ENCODE measurements around the gene STIP1. TPM values are rescaled to one million over a fixed set of nuclear protein-coding genes. Genes with fewer than 3 reads are reported as not detected.

STIP1 gene
- total RNA-seq, 1 experiment from 2014 or later: 336 TPM

- Histone ChIP-seq H3K9me2 (ENCODE audit: insufficient read depth) (no peaks in the 10 kb centered on the region), H3K4me1 (ENCODE audit: control insufficient read depth in 1 of 2, insufficient read depth in 2 of 2, low read length in 2 of 2) (peaks cover 35 to 71% of the 10 kb centered on the region in 2 experiments), H3K27ac (ENCODE audit: low read depth, low read length) (peak overlapping the region; percentile 94), H3K4me2 (ENCODE audit: low read length) (peak overlapping the region; percentile 84), H3K27me3 (ENCODE audit: insufficient read depth, low read length) (no peaks in the 10 kb centered on the region), H3K79me2 (ENCODE audit: insufficient read depth, low read length) (peaks cover 48% of the 10 kb centered on the region), H2AFZ (ENCODE audit: low read depth, low read length, poor library complexity, severe bottlenecking) (no peak overlapping the region), H3K9ac (ENCODE audit: low read length) (peak overlapping the region; percentile 100), H3K4me3 (replicated peaks in 1 of 2; ENCODE audit: low read depth in 1 of 2, low read length in 2 of 2) (peak overlapping the region; percentile 99 to 100), H3K9me3 (ENCODE audit: control insufficient read depth in 1 of 2, insufficient read depth in 1 of 2, low read depth in 1 of 2, low read length in 2 of 2) (no peaks in the 10 kb centered on the region), H4K20me1 (ENCODE audit: insufficient read depth) (no peaks in the 10 kb centered on the region), H3K36me3 (ENCODE audit: control insufficient read depth in 1 of 2, insufficient read depth in 2 of 2, low read length in 2 of 2) (peaks cover 0 to 12% of the 10 kb centered on the region in 2 experiments; a peak in 1 of 4 replicates)
- no TSS peak for BruUV-seq (replicated peaks)
- ATAC-seq: no peak
- ChIA-PET POLR2A (interaction anchor here (0.6 to 4.6 kb wide), 8 partner anchors 19 to 1355 kb away, joined by 3 to 29 read pairs (median 4); partner anchors contain the start of genes NUDT22, STIP1 and TRPT1), CTCF (interaction anchor here (0.6 to 3.1 kb wide), 4 partner anchors 24 to 111 kb away, joined by 3 to 15 read pairs (median 8); no protein-coding TSS in a partner anchor), RAD21 (ENCODE audit: low non-redundant PET in 1 of 2, low total read pairs in 2 of 2, uncharacterized antibody in 2 of 2, unreplicated experiment in 2 of 2) (no interaction called here)
- TF ChIP-seq FOSL1 (IDR thresholded peaks at IDR 0.05; ENCODE audit: low read depth) (no peak), TCF7L2 (IDR thresholded peaks at IDR 0.05; ENCODE audit: borderline replicate concordance, extremely low read depth, insufficient read depth, insufficient read length) (no peak), EZH2phosphoT487 (IDR thresholded peaks at IDR 0.05; ENCODE audit: borderline replicate concordance) (no peak), POLR2AphosphoS5 (IDR thresholded peaks at IDR 0.05; ENCODE audit: low read depth, low read length) (peak; percentile 39; the same call in 1 of the 2 replicates), EZH2 (IDR thresholded peaks at IDR 0.05) (no peak), REST (IDR thresholded peaks at IDR 0.05; ENCODE audit: low read depth) (no peak)
- intact Hi-C loops (cut with micrococcal nuclease): no loop called here
- no peak for DNase-seq (ENCODE audit: low read depth, low spot score)
Observed at GRCh38 chr11:64244966-64245365, 59.0 kb downstream of the STIP1 start.

Data from HCT116 (cell line).